Panc1 (cell line): ENCODE data around the gene ALOX15B. TPM values are rescaled to one million over a fixed set of nuclear protein-coding genes. Genes with fewer than 3 reads are reported as not detected.
A peak's percentile ranks its signal among the peaks of the same experiment; 100 is the strongest.

Experiments used
- ATAC-seq: fragments of 200-7000 bp; cut with Tn5 transposase; 2 replicates; pipeline ENCODE4 v1.9.1; 2020; ENCODE audit warnings: mild to moderate bottlenecking, moderate library complexity
- BruUV-seq: library from RNA; stranded (reverse); fragments of 400-500 nt; replicated peaks from 2 replicates; lab custom pipeline; 2021; lab: Mats Ljungman, UMichigan
- CTCF ChIA-PET: fragments of 300-600 bp; sonication (Branson Sonifier 250); formaldehyde crosslinking; loops from one replicate; lab custom pipeline; 2022; ENCODE audit warnings: antibody characterized with exemption; lab: Charles Lee
- POLR2A ChIA-PET: fragments of 300-600 bp; sonication (Branson Sonifier 250); formaldehyde crosslinking; loops from one replicate; lab custom pipeline; 2022; ENCODE audit warnings: antibody characterized with exemption; lab: Charles Lee
- DNase-seq: peaks from one replicate; pipeline ENCODE4 v3.0.0-alpha.2; 2010; ENCODE audit warnings: low read depth, low spot score
- H3K27ac ChIP-seq: 2 replicates; pipeline ENCODE4 v1.5.1; 2011; ENCODE audit warnings: mild to moderate bottlenecking, low read length, inconsistent platforms
- H3K27me3 ChIP-seq: fragments of 200-500 bp; sonication (Bioruptor generic); 2 replicates; pipeline ENCODE4 v1.6.0; 2014; ENCODE audit warnings: low read length, inconsistent platforms; ENCODE audit not compliant: control insufficient read depth, insufficient read depth
- H3K36me3 ChIP-seq: fragments of 200-500 bp; sonication (Bioruptor generic); 2 replicates; pipeline ENCODE4 v1.5.1; 2014; ENCODE audit warnings: inconsistent platforms, mild to moderate bottlenecking, low read length, moderate library complexity; ENCODE audit not compliant: control insufficient read depth, insufficient read depth
- H3K4me1 ChIP-seq: 2 replicates; pipeline ENCODE4 v1.5.1; 2011; ENCODE audit warnings: inconsistent platforms, mild to moderate bottlenecking, low read length, moderate library complexity; ENCODE audit not compliant: control insufficient read depth, insufficient read depth
- H3K4me3 ChIP-seq, 2 experiments: 2 replicates each; pipeline ENCODE4 v1.5.1; 2011 to 2012; ENCODE audit warnings: low read depth in 2 of 2, low read length in 2 of 2, mild to moderate bottlenecking in 2 of 2, inconsistent platforms in 1 of 2, moderate library complexity in 1 of 2
- H3K9me3 ChIP-seq: fragments of 200-500 bp; sonication (Bioruptor generic); 2 replicates; pipeline ENCODE4 v1.5.1; 2014; ENCODE audit warnings: low read depth, mild to moderate bottlenecking, inconsistent platforms, low read length, moderate library complexity; ENCODE audit not compliant: control insufficient read depth, insufficient read depth
- CTCF ChIP-seq: fragments of 450-650 bp; IDR thresholded peaks from 2 replicates; pipeline ENCODE4 v1.5.1; 2017; ENCODE audit warnings: mild to moderate bottlenecking
- POLR2AphosphoS5 ChIP-seq: IDR thresholded peaks from 2 replicates; pipeline ENCODE4 v1.6.1; 2012; ENCODE audit warnings: mild to moderate bottlenecking, low read depth, low read length, moderate library complexity
- REST ChIP-seq, 2 experiments: IDR thresholded peaks; 2 replicates each; pipeline ENCODE4 v1.6.1; 2011 to 2012; ENCODE audit warnings: low read depth in 2 of 2, control low read depth in 1 of 2, low read length in 1 of 2, mild to moderate bottlenecking in 1 of 2, moderate library complexity in 1 of 2; ENCODE audit not compliant: insufficient read depth in 1 of 2
- SIN3A ChIP-seq: IDR thresholded peaks from 2 replicates; pipeline ENCODE4 v1.6.1; 2012; ENCODE audit warnings: low read depth, mild to moderate bottlenecking, low read length, moderate library complexity, borderline replicate concordance; ENCODE audit not compliant: insufficient read depth
- TCF7L2 ChIP-seq: IDR thresholded peaks from 2 replicates; pipeline ENCODE4 v1.6.1; 2011; ENCODE audit warnings: mild to moderate bottlenecking, low read depth, low read length, inconsistent platforms
- in situ Hi-C: cut with HindIII; loops from 2 replicates; pipeline ENCODE4 v1.10.0; 2016; ENCODE audit warnings: low sequenced_read_pairs, low pct_unique_long_range_greater_than_20kb
- intact Hi-C: fragments of 100-400 bp; cut with micrococcal nuclease; formaldehyde crosslinking; loops from one replicate; pipeline ENCODE4 v1.10.0; 2022; ENCODE audit not compliant: unreplicated experiment
- total RNA-seq: library from RNA; stranded (reverse); gene quantifications from one replicate; pipeline ENCODE4 v1.2.1, GENCODE V29; 2021; ENCODE audit not compliant: unreplicated experiment

The ALOX15B gene
- total RNA-seq, 1 experiment from 2014 or later: not detected

- in situ Hi-C loops: no loop called here
- Histone ChIP-seq H3K4me3 (no peak overlapping the region), H3K9me3 (no peaks in the 10 kb centered on the region), H3K27me3 (peaks cover 4% of the 10 kb centered on the region), H3K4me1 (peaks cover 10% of the 10 kb centered on the region), H3K36me3 (no peaks in the 10 kb centered on the region), H3K27ac (no peak overlapping the region)
- ATAC-seq (peak; percentile 24; the same call in 1 of the 2 replicates), DNase-seq (no peak)
- ChIA-PET CTCF (interaction anchor here (0.6 to 1.4 kb wide), 3 partner anchors 21 to 65 kb away, joined by 3 to 10 read pairs (median 4); no protein-coding TSS in a partner anchor), POLR2A (interaction anchor here (0.6 kb wide), 1 partner anchor 79 kb away, joined by 3 read pairs; no protein-coding TSS in a partner anchor)
- no TSS peak for BruUV-seq
- intact Hi-C loops: loop anchor here (10.0 kb wide), 1 partner anchor 62 kb away; no protein-coding TSS in a partner anchor
- TF ChIP-seq SIN3A: no peak
- TF ChIP-seq TCF7L2: no peak
- no peak for TF ChIP-seq CTCF
- TF ChIP-seq REST (IDR thresholded peaks at IDR 0.05; ENCODE audit: insufficient read depth in 1 of 2, low read depth in 2 of 2, low read length in 1 of 2): no peak
- TF ChIP-seq POLR2AphosphoS5: no peak
Observed at GRCh38 chr17:8056976-8057625, 18.2 kb downstream of the ALOX15B start.

DNA sequence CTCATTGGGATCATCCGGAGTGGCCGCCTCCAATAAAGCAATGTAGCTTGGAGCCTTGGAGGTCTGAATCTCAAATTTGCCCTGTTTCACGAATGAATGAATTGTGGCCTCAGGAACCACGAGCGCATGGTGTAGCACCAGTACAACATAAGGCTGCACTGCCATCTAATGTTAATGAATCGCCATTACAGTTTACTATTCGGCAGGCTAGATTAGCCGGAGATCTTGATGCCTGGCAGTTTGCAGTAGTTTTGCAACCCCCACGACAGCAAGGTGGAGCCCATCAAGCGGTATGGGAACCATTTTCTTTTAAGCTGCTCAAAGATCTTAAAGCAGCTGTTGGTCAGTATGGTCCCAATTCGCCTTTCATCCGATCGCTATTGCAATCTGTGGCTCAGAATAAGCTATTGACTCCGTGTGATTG is 18.8 kb downstream of the ALOX15B start:
- in situ Hi-C loops (no loop called here), intact Hi-C loops (loop anchor here (10.0 kb wide), 1 partner anchor 63 kb away; no protein-coding TSS in a partner anchor)
- TF ChIP-seq CTCF: peak; percentile 84
- no peak for TF ChIP-seq TCF7L2
- CTCF ChIA-PET: interaction anchor here (0.6 to 1.4 kb wide), 4 partner anchors 21 to 65 kb away, joined by 3 to 10 read pairs (median 4); no protein-coding TSS in a partner anchor
- Histone ChIP-seq H3K4me1 (peaks cover 10% of the 10 kb centered on the region), H3K27ac (no peak overlapping the region), H3K4me3 (peak overlapping the region; percentile 12; a peak in 3 of 4 replicates), H3K27me3 (peaks cover 4% of the 10 kb centered on the region), H3K36me3 (no peaks in the 10 kb centered on the region), H3K9me3 (no peaks in the 10 kb centered on the region)
- ATAC-seq: peak; percentile 89
- BruUV-seq: no TSS peak
- POLR2A ChIA-PET: interaction anchor here (0.6 kb wide), 1 partner anchor 79 kb away, joined by 3 read pairs; no protein-coding TSS in a partner anchor
- DNase-seq: peak; percentile 75
